ENCODE data around the gene METTL16.

GRCh38 chr17:2379489-2380225 lies 132.0 kb downstream of the METTL16 start:
- TF ChIP-seq CTCF (IDR thresholded peaks at IDR 0.05) (no peak), POLR2A (IDR thresholded peaks at IDR 0.05) (no peak)
